ENCODE data around the gene IFNGR1. TPM values are rescaled to one million over a fixed set of nuclear protein-coding genes. Genes with fewer than 3 reads are reported as not detected.
"Not testable (repeated sequence)": the region's sequence is repeated elsewhere in the genome, so short reads cannot be mapped to it uniquely, and the experiment has no call there.

IFNGR1 gene
- polyA plus RNA-seq, 1 donor = 66.3 TPM

- no peak for DNase-seq
Measured at GRCh38 chr6:137237413-137238170, 18.4 kb upstream of the IFNGR1 start.

- DNase-seq = no peak
Measured at GRCh38 chr6:137236581-137237355, 17.6 kb upstream of the IFNGR1 start.

- DNase-seq = no peak
Measured at GRCh38 chr6:137235686-137236085, 16.5 kb upstream of the IFNGR1 start.

GRCh38 chr6:137233911-137234863, 15.0 kb upstream of the IFNGR1 start:
- no peak for DNase-seq

- DNase-seq = no peak
Measured at GRCh38 chr6:137231895-137232294, 12.7 kb upstream of the IFNGR1 start.

- DNase-seq = no peak
Measured at GRCh38 chr6:137230956-137231555, 11.9 kb upstream of the IFNGR1 start.

- DNase-seq = no peak
Measured at GRCh38 chr6:137230547-137230946, 11.4 kb upstream of the IFNGR1 start.

- no peak for DNase-seq
Measured at GRCh38 chr6:137229075-137229759, 10.0 kb upstream of the IFNGR1 start.

- DNase-seq = no peak
Measured at GRCh38 chr6:137227871-137228302, 8.7 kb upstream of the IFNGR1 start.

GRCh38 chr6:137226697-137227096, 7.5 kb upstream of the IFNGR1 start:
- DNase-seq = no peak

- DNase-seq = no peak
Measured at GRCh38 chr6:137224799-137225198, 5.6 kb upstream of the IFNGR1 start.

- no peak for DNase-seq
Measured at GRCh38 chr6:137223370-137224131, 4.4 kb upstream of the IFNGR1 start.

GRCh38 chr6:137222381-137222780, 3.2 kb upstream of the IFNGR1 start:
- no peak for DNase-seq

- no peak for DNase-seq
Measured at GRCh38 chr6:137219664-137220252, 573 bp upstream of the IFNGR1 start.

GRCh38 chr6:137218473-137218916, 690 bp downstream of the IFNGR1 start:
- peak; percentile 39 for DNase-seq

- DNase-seq = no peak
Measured at GRCh38 chr6:137217801-137218472, 1.2 kb downstream of the IFNGR1 start.

- DNase-seq = no peak
Measured at GRCh38 chr6:137216875-137217553, 2.2 kb downstream of the IFNGR1 start.

- no peak for DNase-seq
Measured at GRCh38 chr6:137216106-137216505, 3.1 kb downstream of the IFNGR1 start.

- DNase-seq = not testable (repeated sequence)
Measured at GRCh38 chr6:137215630-137216029, 3.6 kb downstream of the IFNGR1 start.
